Spleen (tissue), 11 donors: ENCODE results near the gene SUSD4. TPM values are rescaled to one million over a fixed set of nuclear protein-coding genes. Genes with fewer than 3 reads are reported as not detected.

Experiments used
- DNase-seq: peaks from one replicate; pipeline ENCODE4 v3.0.0-alpha.2; 2020
- H3K27ac ChIP-seq, 8 donors: fragments of 200-600 bp; sonication (generic) in 7 of 8; 1 replicate in 4 of 8; 2 replicates in 4 of 8; pipeline versions ENCODE4 v1.5.0 to v1.8.0; 2016 to 2021; ENCODE audit warnings: inconsistent platforms in 4 of 8, mild to moderate bottlenecking in 4 of 8, moderate library complexity in 1 of 8
- H3K27me3 ChIP-seq, 7 donors: fragments of 200-600 bp; sonication (generic) in 6 of 7; replicated peaks in 1 of 7; 1 replicate in 4 of 7; 2 replicates in 3 of 7; pipeline versions ENCODE4 v1.5.0 to v1.8.0; 2016 to 2021; ENCODE audit warnings: inconsistent platforms in 3 of 7, mild to moderate bottlenecking in 1 of 7
- H3K36me3 ChIP-seq, 6 donors: fragments of 200-600 bp; sonication (generic) in 5 of 6; 1 replicate in 4 of 6; 2 replicates in 2 of 6; pipeline versions ENCODE4 v1.5.0 to v1.8.0; 2016 to 2021; ENCODE audit warnings: inconsistent platforms in 2 of 6
- H3K4me1 ChIP-seq, 6 donors: fragments of 200-600 bp; sonication (generic) in 5 of 6; 1 replicate in 3 of 6; 2 replicates in 3 of 6; pipeline versions ENCODE4 v1.5.0 to v1.8.0; 2016 to 2021; ENCODE audit warnings: inconsistent platforms in 3 of 6
- H3K4me3 ChIP-seq, 8 donors: fragments of 200-600 bp; sonication (generic) in 7 of 8; 1 replicate in 4 of 8; 2 replicates in 4 of 8; pipeline versions ENCODE4 v1.5.0 to v1.8.0; 2016 to 2021; ENCODE audit warnings: inconsistent platforms in 4 of 8, mild to moderate bottlenecking in 4 of 8, moderate library complexity in 2 of 8
- H3K9me3 ChIP-seq, 8 donors: fragments of 200-600 bp; sonication (generic) in 7 of 8; 1 replicate in 4 of 8; 2 replicates in 4 of 8; pipeline versions ENCODE4 v1.5.0 to v1.8.0; 2016 to 2021; ENCODE audit warnings: inconsistent platforms in 4 of 8
- CTCF ChIP-seq, 11 experiments: fragments of 200-600 bp in 7 of 11; fragments of 450-650 bp in 4 of 11; sonication (generic) in 4 of 11; IDR thresholded peaks in 8 of 11; conservative IDR thresholded peaks in 3 of 11; 1 replicate in 7 of 11; 2 replicates in 4 of 11; pipeline versions ENCODE4 v1.4.0 to v1.8.0; 2016 to 2021; ENCODE audit warnings: antibody characterized with exemption in 11 of 11, inconsistent platforms in 4 of 11, mild to moderate bottlenecking in 1 of 11
- POLR2A ChIP-seq, 3 donors: fragments of 450-650 bp; IDR thresholded peaks; one replicate each; pipeline ENCODE4 v1.5.1; 2017; ENCODE audit warnings: antibody characterized with exemption in 3 of 3, mild to moderate bottlenecking in 1 of 3
- POLR2AphosphoS5 ChIP-seq, 3 donors: sonication (generic); formaldehyde crosslinking; IDR thresholded peaks; one replicate each; pipeline ENCODE4 v1.5.1; 2017; ENCODE audit warnings: antibody characterized with exemption in 3 of 3
- WGBS, 5 donors: extraction: QIAGEN DNeasy Blood & Tissue Kit in 3 of 5; methylation state at CpG; one replicate each; pipeline versions ENCODE4 v1.1.5 to v1.1.7; 2013 to 2018; 5-methylcytosine and 5-hydroxymethylcytosine counted together
- intact Hi-C: fragments of 100-400 bp; cut with DNase I; formaldehyde crosslinking; loops from one replicate; pipeline ENCODE4 v1.15.0; 2023; ENCODE audit warnings: low total_unique reads
- polyA plus RNA-seq, 3 donors: library from polyadenylated mRNA; stranded (reverse); fragments of 200-250 nt; gene quantifications; one replicate each; pipeline ENCODE4 v1.2.1, GENCODE V29; 2013
- small RNA-seq, 4 donors: library from RNA; depleted of rRNA; stranded (forward); fragments of <200 nt; gene quantifications; one replicate each; pipeline ENCODE3, GENCODE V24; 2016
- total RNA-seq, 7 donors: library from RNA; depleted of rRNA in 3 of 7; stranded (reverse); fragments of >200 nt in 3 of 7; fragmentation: NEBNext Ultra II Directional in 4 of 7; extraction: Animal tissue kit (Norgen Biotek cat#: 25700) in 4 of 7; gene quantifications; one replicate each; pipeline versions ENCODE4 v1.1.0 to v1.2.1, GENCODE V29; 2016 to 2021
- donor health status: healthy with polysubstance abuse.
- donor health status: DM: no; HTN: no; CAD: no; lungs with moderate emphysema.
- donor health status: DM: no; HTN: no; CAD: no.
- donor health status: Bipolar disorder and iron deficiency.
- donor health status: healthy.
- donor health status: DM: no; HTN: no; CAD: no.
- donor health status: DM: yes; HTN: yes; CAD: no.

The SUSD4 gene
- total and polyA plus RNA-seq, 10 donors, result 0.35 to 2.1 (median 0.69) TPM

GRCh38 chr1:223175032-223175431, 188.9 kb downstream of the SUSD4 start:
- no peak overlapping the region for H3K4me3 ChIP-seq
- peaks cover 0 to 3% (median 0%) of the 10 kb centered on the region in 8 donors for H3K9me3 ChIP-seq
- no peaks in the 10 kb centered on the region for H3K36me3 ChIP-seq
- TF ChIP-seq POLR2AphosphoS5 (IDR thresholded peaks at IDR 0.05) (no peak), POLR2A (IDR thresholded peaks at IDR 0.05) (no peak), CTCF (IDR thresholded peaks at IDR 0.05 in 8 of 11, conservative IDR thresholded peaks at IDR 0.05 in 3 of 11) (no peak)
- WGBS, 5 donors, result 62 to 86% (median 76%) methylated on average over 4 of the region's 4 CpGs
- H3K27ac ChIP-seq, result peak overlapping the region in 5 of 8 donors; percentile 2 to 79 (median 71)
- H3K27me3 ChIP-seq, result no peaks in the 10 kb centered on the region
- H3K4me1 ChIP-seq, result peaks cover 0 to 32% (median 1%) of the 10 kb centered on the region in 6 donors
- no peak for DNase-seq
- intact Hi-C loops, result no loop called here

Small RNA genes within 50 kb of the gene (small RNA-seq; reads per million reads assigned to genes)
- gene RNU4-57P, result 0 reads per million in 4 donors

Other genes starting within 250 kb of the SUSD4 start
- 10 to 100 TPM in 6 of 7 donors, 1 to 10 TPM in 1; 9.4 to 28.2 (median 15.3) TPM for gene TLR5, start 220.9 kb downstream of the SUSD4 start, total RNA-seq
- gene TLR5, start 220.9 kb downstream of the SUSD4 start, polyA plus RNA-seq, result 1 to 10 TPM; 1.0 to 1.6 (median 1.2) TPM
- not detected for gene CCDC185, start 29.2 kb upstream of the SUSD4 start, total RNA-seq
- not detected for gene CCDC185, start 29.2 kb upstream of the SUSD4 start, polyA plus RNA-seq